GM12873 (cell line): ENCODE measurements around the gene TMEM80.
A peak's percentile ranks its signal among the peaks of the same experiment; 100 is the strongest.

Source experiments
- TF ChIP-seq, protein P1 (sequence below): IDR thresholded peaks from 2 replicates; pipeline ENCODE4 v1.5.1; 2012; ENCODE audit warnings: low read depth, mild to moderate bottlenecking, moderate library complexity, low read length, control low read depth; ENCODE audit not compliant: insufficient read depth; ENCODE audit errors: missing control alignments

TMEM80 gene

DNA sequence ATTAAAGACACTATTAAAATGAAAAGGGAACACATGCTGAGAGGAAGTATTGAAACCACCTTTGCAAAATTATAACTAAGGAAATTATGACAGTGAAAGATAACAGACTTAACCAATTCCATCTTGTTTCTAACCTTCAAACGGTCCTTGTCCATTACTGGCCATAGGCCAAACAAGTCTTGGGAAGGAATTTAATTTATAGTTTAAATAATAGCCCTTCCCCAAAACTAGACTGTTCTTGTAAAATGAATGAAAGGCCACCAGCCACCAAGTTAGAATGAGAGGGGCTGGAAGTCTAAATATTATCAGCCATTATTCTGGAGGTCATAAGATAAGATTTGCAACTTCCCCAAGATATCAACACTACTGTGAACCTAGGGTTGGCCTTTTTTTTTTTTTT lies 49.8 kb downstream of the TMEM80 start:
- TF ChIP-seq, protein P1, sequence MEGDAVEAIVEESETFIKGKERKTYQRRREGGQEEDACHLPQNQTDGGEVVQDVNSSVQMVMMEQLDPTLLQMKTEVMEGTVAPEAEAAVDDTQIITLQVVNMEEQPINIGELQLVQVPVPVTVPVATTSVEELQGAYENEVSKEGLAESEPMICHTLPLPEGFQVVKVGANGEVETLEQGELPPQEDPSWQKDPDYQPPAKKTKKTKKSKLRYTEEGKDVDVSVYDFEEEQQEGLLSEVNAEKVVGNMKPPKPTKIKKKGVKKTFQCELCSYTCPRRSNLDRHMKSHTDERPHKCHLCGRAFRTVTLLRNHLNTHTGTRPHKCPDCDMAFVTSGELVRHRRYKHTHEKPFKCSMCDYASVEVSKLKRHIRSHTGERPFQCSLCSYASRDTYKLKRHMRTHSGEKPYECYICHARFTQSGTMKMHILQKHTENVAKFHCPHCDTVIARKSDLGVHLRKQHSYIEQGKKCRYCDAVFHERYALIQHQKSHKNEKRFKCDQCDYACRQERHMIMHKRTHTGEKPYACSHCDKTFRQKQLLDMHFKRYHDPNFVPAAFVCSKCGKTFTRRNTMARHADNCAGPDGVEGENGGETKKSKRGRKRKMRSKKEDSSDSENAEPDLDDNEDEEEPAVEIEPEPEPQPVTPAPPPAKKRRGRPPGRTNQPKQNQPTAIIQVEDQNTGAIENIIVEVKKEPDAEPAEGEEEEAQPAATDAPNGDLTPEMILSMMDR, result no peak

- TF ChIP-seq, protein P1, result no peak
Measured at GRCh38 chr11:746289-747157, 50.9 kb downstream of the TMEM80 start.

DNA sequence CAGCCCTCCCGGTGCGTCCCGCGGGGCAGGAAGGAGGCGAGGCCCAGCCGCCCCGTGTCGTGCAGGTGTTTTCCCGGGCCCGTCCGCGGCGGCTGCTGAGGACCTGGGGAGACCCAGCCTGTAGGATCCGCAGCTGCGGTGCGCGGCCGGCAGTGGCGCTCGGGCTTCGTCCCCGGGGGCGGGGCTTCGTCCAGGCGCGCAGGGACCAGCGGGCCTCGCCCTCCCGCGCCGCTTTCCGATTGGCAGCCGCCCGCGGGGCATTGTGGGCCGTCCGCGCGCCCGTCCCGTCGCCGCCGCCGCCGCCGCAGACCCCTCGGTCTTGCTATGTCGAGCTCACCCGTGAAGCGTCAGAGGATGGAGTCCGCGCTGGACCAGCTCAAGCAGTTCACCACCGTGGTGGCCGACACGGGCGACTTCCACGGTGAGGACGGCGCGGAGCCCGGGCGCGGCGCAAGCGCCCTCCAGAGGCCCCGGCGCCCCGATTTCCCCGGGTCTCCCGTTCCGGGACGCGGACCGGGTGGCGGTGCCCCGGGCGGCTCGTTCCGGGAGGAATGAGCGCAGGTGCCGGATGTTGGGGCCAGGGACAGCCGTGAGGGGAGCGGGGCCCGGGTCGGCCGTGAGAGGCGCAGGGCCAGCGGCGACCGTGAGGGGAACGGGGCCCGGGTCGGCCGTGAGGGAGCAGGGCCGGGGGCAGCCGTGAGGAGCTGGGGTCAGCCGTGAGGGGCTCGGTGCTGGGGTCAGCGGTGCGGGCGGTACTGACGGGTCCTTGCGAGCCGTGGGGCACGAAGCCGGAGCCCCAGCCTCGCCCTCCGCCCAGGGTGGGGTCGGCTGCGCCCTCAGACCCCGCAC lies 51.8 kb downstream of the TMEM80 start, which contains the start of gene TALDO1:
Gene TALDO1 (plus strand): TSS at position 307 of the 849 bp plus-strand sequence. CDS start 18 bp downstream, at position 325.
- TF ChIP-seq, protein P1, result peak; percentile 27

GRCh38 chr11:748007-748359 lies 52.4 kb downstream of the TMEM80 start:
- TF ChIP-seq, protein P1, result no peak

- TF ChIP-seq, protein P1, result no peak
Measured at GRCh38 chr11:749731-750130, 54.1 kb downstream of the TMEM80 start.
